Suppressor macrophage treated with lipopolysaccharide for 1 hour (primary cell): ENCODE results near the gene SDK1.

Source experiments
- DNase-seq, 3 donors: peaks; one replicate each; pipeline ENCODE4 v3.0.0-alpha.2; 2020 to 2022

Gene SDK1

GRCh38 chr7:4174016-4174415 lies 873.0 kb downstream of the SDK1 start:
- DNase-seq, result no peak

DNA sequence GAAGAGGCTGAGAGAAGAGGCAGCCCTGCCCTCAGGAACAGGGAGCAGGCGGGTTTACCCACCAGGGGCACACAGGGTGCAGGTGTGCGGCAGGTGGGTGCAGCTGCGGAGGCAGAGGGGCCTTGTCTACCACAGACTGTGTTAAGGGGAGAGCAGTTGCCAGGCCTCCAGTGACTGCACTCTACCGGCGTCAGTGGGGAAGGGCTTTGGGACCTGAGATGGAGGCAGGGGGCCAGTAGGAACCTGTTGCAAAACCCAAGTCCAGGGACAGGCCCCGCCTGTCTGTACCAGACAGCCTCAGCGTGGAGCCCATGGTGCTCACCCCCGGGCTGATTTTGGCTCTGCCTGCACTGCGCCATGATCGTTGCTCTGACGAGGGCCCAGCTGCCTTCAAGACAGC lies 873.4 kb downstream of the SDK1 start:
- DNase-seq, result no peak

DNA sequence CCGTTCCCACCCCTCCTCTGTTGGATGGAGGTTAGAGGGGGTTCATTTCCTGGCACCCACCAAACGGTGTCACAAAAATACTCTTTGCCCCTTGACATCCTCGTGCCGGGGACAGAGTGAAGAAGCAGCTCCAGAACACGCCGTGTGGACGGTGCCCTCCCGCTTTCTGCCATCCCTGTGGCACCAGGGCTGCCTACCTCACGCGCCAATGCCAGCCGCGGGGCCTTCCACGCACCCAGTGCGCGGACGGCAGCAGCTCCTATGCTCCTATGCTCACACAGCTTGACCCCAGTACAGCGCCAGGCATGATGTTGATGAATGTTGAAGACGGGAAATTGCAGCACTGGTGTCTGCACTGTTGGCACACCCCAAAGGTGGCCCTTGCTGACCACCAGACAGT lies 873.8 kb downstream of the SDK1 start:
- no peak for DNase-seq

- DNase-seq, result no peak
Observed at GRCh38 chr7:4175346-4175973, 874.4 kb downstream of the SDK1 start.

DNA sequence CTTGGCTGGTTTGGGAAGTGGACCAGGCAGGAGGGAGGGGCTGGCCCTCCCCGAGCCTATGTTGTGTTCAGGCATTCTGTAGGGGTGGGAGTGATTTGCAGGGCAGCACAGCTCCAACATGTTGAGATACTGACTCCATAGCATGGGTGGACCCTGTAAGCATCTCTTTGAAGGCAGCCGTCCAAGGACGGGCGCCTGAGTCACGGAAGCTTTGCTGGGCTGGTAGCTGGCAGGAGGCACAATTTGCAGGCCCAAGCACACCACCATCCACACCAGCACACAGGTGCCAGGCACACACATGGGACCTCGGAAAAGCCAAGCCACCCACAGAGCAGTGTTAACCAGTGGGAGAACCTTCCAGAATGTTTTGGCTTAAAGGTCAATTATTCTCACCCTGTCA lies 875.9 kb downstream of the SDK1 start:
- DNase-seq, result no peak

DNA sequence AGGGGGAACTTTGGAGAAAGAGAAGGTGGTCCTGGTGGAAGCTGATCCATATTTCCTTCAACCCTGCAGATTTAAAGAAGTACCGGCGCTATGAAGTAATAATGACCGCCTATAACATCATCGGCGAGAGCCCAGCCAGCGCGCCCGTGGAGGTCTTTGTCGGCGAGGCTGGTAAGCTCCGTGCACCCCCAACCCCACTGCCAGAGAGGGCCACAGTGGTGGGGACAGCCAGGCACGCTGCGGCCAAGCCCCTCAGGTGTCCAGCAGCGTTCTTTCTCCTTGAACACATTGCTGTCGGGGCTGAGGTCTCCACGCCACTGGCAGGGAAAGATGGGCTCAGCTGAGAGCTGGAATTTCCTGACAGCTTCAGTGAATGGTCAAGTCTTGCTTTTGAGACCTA lies 877.4 kb downstream of the SDK1 start:
- DNase-seq, result no peak

DNA sequence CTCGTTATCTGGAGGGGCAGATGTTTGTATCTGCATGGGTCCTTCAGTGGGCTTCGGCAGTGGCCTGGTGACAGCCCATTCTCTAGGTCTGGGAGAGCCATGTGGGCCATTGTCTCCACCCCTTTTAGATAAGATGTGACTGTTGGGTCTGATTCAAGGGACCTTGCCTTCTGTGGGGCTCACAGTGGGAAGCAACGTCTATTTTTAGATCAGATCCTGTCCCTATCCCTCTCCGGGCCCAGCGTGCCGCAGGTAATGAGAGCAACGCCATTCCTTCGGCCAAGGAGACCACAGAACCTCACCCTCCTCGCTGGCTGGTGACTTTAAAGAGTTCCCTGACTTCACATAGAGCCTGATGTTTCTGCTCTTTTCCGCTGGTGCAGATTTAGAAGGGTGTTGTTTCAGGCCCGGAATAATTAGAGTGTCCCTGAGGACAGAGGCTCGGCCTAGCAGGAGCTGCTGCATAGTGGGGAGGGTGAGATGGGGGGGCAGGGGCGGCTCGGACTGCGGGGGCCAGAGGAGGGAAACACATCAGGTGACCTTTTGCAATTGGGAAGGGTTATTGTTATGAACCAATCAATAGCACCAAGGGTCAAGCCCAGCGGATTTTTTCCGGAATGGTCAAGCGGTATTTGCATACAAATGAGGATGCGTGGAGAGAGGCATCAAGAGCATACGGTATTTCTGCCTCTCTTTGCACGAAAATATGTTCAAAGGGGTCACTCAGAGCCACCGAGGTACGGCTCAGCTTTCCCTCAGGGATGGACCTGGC lies 878.0 kb downstream of the SDK1 start:
- no peak for DNase-seq

DNA sequence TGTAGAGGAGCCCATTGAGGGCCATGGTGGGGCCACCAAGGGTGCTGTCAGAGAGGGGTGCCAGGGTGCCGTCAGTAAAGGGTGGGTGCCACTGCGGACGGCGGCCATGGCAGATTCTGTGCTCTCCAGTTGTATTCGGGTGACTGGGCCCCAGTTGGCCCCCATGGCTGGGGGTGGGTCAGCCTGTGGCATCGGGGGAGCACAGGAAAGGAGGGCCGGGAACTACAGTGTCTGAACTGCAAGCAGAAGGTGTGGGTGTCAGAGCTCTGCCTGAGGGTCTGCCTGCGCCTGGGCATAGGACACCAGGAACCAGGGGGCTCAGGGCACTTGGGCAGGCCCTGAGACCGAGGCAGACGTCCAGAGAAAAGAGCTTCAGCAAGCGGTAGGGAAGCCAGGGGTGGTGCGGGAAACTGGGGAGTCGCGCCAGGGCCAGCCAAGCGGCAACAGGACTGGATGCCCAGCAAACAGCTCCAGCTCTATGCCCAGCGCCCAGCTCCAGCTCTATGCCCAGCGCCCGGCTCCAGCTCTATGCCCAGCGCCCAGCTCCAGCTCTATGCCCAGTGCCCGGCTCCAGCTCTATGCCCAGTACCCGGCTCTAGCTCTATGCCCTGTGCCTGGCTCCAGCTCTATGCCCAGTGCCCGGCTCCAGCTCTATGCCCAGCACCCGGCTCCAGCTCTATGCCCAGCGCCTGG lies 878.8 kb downstream of the SDK1 start:
- DNase-seq, result no peak

DNA sequence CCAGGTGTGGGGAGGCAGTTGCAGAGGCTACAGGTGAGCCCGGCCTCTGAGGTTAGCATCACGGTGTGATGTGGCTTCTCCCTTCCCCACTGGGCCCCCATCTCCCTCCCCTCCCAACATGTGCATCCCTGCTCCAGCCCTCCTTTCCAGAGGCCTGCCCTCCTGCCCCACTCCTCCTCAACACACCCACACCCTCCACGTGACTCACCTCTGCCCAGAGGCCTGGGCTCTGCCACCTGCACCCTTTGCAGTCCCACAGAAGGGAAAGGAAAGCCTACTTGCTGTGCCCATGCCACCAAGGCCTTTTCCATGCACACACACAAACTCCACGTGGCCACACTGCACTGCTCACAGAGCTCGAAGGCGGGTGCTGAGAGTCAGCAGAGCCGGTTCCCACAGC lies 880.4 kb downstream of the SDK1 start:
- DNase-seq, result no peak

- no peak for DNase-seq
Observed at GRCh38 chr7:4182605-4183300, 881.7 kb downstream of the SDK1 start.

- DNase-seq, result no peak
Observed at GRCh38 chr7:4184653-4185052, 883.6 kb downstream of the SDK1 start.

GRCh38 chr7:4185136-4185535 lies 884.1 kb downstream of the SDK1 start:
- no peak for DNase-seq

GRCh38 chr7:4185721-4186512 lies 884.9 kb downstream of the SDK1 start:
- no peak for DNase-seq

- no peak for DNase-seq
Observed at GRCh38 chr7:4186513-4186780, 885.4 kb downstream of the SDK1 start.

DNA sequence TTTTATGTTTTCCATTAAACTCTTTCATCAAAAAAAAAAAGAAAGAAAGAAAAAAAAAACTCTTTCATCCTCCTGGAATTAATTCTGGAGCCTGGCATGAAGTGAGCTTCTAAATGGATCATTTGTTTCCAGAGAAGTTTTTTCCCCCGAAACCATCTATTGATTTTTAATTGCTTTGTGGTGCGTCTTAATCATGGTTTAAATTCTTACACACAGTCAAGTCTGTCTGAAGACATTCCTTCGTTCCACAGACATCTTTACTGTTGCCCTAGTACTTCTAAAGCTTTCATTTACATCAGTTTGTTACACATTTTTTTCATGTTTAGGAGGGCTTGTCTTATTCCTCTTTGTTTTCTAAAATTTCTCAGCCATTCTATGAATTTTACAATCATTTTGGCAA lies 887.6 kb downstream of the SDK1 start:
- DNase-seq, result no peak

GRCh38 chr7:4189131-4189570 lies 888.1 kb downstream of the SDK1 start:
- no peak for DNase-seq

DNA sequence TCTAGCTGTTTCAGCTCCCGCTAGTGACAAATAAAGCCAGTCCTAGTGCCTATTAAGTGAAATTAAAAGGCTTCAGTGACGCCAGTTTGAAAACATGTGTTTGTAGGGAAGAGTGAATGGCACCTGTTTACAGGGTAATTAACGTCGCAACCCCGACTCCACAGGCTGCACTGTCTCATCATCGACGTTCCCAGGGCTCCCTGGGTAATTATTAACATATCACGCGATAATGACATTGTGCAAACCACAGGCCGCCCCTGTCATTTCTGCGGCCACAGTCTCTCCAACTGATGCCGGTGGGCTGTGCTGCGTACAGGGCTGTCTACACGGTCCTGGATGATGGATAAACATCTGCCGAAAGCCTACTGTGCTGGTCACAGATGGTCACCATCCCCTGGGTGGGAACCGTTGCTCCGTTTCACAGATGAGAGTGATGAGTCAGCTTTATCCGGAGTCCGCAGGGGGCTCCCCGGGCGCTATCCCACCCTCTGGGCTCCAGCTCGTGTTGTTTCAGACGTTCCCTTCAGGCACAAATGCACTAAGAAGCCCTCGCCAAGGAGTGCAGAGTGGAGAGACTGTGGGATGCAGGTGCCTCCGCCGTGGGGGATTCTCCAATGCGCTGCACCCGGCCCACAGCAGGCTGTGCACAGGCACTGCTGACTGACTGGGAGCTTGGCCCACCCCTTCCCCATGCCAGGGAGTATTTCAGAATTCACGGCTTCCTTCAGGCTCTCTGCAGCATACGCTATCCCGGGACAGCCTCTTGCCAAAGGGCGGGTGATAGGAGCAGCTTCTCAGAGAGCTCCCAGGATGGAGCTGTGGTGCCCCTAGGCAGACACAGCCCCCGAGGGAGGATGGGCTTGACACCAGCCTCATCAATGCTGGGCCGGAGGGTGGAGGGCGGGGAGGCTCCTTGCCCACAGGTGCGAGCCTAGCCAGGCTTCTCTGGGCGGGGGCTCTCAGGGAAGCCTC lies 889.2 kb downstream of the SDK1 start:
- no peak for DNase-seq

- DNase-seq, result no peak
Observed at GRCh38 chr7:4191046-4191445, 890.0 kb downstream of the SDK1 start.

- no peak for DNase-seq
Observed at GRCh38 chr7:4191525-4191924, 890.5 kb downstream of the SDK1 start.

DNA sequence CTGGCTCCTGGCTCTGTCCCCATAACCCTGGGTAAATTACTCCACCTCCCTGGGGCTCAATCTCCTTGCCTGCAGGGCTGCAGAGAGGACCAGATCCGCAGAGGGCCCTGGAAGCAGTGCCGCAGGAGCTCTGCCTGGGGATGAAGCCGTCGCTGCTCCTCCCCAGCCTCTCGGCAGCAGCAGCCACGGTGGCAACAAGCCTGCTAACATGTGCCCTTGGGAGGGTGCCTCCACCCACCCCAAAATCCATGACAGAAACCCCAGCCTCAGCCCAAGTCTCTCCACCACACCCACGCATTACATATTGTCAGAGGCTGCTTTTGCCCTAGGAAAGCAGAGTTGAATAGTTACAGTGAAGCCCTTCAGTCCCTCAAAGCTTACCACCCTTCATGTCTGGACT lies 894.6 kb downstream of the SDK1 start:
- DNase-seq, result no peak

DNA sequence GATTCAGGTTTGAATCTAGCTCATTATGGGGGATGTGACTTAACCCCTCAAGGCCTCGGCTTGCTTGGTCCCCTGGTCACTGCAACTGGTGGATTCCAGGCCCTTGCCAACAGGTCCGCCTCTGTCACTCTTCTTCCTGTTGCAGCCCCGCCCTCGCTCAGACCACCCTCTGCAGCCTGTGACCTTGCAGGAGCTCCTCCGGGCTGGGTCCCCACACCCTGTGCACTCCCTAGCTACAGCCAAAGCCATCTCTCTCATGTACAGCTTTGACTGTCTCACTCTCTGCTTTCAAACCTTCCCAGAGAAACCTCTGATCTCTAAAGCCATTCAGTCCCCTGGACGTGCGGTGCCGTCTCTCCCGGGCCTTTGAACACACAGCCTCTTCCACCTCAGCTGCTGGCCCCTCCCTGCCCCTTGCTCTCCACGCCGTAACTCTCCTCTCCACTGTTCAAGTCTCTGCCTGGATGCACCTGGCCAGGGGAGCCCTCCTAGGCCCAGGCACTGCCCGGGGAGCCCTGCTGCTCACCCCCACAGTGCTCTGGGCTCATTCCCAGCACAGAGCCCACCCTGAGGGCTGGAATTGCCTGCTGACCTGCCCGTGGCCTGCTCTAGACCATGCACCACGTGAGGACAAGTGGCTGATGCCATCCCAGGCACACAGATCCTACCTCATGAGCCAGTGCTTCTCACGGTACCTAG lies 895.2 kb downstream of the SDK1 start:
- no peak for DNase-seq
